ENCODE results near the gene S100A8.

S100A8 gene

DNA sequence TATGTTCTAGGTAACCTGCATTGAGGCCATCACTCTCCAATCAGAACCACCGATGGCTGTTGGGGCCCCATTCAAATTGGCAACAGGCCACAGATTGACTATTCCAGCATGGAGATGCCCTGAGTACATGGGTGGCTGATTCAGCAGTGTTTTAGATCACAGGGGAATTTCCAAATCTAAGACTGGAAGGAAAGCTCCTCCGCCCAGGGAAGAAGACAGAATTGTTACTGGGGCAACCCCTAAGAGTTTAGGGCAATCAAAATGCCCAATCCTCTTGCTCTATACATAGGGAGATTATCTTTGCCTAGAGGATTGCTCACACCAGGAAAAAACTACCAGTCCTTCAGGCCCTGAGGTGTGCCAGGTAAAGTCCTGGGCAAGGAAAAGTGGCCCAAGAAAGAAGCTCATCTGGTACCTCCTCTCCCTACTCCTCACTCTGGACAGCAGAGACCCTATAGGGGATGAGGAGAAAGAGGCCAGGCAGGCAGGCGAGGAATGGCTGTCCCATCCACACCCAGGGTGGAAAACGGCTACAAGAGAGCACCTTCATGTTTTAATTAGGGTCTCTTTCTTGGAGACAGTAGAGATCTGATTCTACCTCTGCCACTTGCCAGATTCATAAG lies 5.8 kb downstream of the S100A8 start:
- no peak for DNase-seq
- Histone ChIP-seq H3K27ac (no peak overlapping the region), H3K27me3 (replicated peaks) (no peaks in the 10 kb centered on the region), H3K36me3 (replicated peaks) (no peaks in the 10 kb centered on the region), H3K4me3 (ENCODE audit: low read depth, low read length) (no peak overlapping the region)
- TF ChIP-seq, protein P1, sequence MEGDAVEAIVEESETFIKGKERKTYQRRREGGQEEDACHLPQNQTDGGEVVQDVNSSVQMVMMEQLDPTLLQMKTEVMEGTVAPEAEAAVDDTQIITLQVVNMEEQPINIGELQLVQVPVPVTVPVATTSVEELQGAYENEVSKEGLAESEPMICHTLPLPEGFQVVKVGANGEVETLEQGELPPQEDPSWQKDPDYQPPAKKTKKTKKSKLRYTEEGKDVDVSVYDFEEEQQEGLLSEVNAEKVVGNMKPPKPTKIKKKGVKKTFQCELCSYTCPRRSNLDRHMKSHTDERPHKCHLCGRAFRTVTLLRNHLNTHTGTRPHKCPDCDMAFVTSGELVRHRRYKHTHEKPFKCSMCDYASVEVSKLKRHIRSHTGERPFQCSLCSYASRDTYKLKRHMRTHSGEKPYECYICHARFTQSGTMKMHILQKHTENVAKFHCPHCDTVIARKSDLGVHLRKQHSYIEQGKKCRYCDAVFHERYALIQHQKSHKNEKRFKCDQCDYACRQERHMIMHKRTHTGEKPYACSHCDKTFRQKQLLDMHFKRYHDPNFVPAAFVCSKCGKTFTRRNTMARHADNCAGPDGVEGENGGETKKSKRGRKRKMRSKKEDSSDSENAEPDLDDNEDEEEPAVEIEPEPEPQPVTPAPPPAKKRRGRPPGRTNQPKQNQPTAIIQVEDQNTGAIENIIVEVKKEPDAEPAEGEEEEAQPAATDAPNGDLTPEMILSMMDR (IDR thresholded peaks at IDR 0.05; ENCODE audit: low read depth, low read length, missing control alignments): no peak
- in situ Hi-C loops (cut with HindIII; ENCODE audit: low pct_ligation_motif_present, low sequenced_read_pairs): no loop called here

DNA sequence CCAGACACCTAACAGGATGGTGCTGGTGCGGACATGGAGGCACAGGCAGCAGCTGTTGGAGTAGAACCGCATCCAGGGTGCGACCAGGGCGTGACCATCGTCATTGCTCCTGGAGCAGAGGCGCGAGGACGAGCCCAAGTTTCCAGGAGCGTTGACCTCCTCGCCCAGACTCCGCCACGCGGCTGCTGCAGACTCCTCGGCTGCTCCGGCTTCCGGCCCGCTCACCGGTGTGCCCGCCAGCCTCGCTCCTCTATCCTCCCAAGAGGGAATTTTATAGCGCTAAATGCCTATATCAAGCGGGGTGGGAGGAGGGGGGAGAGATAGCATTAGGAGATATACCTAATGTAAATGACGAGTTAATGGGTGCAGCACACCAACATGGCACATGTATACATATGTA lies 10.2 kb downstream of the S100A8 start:
- no peaks in the 10 kb centered on the region for H3K27me3 ChIP-seq (replicated peaks)
- no peak overlapping the region for H3K4me3 ChIP-seq (ENCODE audit: low read depth, low read length)
- TF ChIP-seq, protein P1 (IDR thresholded peaks at IDR 0.05; ENCODE audit: low read depth, low read length, missing control alignments): no peak
- no peak for DNase-seq
- no peak overlapping the region for H3K27ac ChIP-seq
- in situ Hi-C loops (cut with HindIII; ENCODE audit: low pct_ligation_motif_present, low sequenced_read_pairs): no loop called here
- H3K36me3 ChIP-seq (replicated peaks): no peaks in the 10 kb centered on the region

DNA sequence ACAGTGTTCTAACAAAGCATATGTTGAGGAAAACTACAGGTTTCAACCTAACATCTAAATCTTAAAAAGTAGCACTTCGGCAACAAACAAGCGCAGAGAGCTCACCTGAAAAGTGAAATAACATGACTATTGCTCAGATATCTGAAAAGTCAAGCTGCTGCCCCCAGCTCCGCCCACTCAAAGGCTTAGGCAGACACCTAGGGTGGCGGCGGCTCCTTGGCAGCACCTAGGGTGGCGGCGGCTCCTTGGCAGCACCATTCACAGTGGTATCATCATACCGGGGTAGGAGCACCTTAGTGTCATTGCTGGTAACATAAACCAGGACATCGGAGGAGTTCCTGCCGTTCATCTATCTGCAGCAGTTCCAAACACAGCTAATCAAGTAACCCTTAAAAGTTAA lies 11.3 kb downstream of the S100A8 start:
- Histone ChIP-seq H3K27me3 (replicated peaks) (no peaks in the 10 kb centered on the region), H3K36me3 (replicated peaks) (no peaks in the 10 kb centered on the region), H3K27ac (no peak overlapping the region), H3K4me3 (ENCODE audit: low read depth, low read length) (no peak overlapping the region)
- in situ Hi-C loops (cut with HindIII; ENCODE audit: low pct_ligation_motif_present, low sequenced_read_pairs): no loop called here
- TF ChIP-seq, protein P1 (IDR thresholded peaks at IDR 0.05; ENCODE audit: low read depth, low read length, missing control alignments): no peak
- no peak for DNase-seq

DNA sequence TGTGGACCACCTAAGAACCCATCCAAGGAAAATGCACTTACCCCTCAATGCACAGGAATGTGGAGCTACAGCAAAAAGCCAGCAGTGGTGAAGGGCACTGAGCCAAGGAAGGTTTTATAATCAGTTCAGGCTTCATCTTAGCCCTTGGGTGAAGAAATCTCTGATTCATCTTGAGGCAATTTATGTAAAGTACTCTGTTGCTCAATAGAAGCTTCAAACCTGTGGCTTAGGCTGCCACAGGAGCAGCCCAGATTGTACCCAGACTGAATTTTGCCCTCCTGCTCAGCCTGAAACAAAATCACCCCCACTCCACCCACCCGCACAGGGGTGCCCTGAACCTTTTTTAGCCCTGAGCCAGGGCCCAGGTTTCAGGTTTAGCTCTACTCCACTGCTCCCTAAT lies 15.4 kb downstream of the S100A8 start, which contains the start of gene S100A12:
Gene S100A12, minus strand, starts transcription at position 111 of the 400 bp plus-strand sequence. CDS start 1,029 bp downstream, outside the sequence.
- no peak within 1 kb of the TSS for H3K27ac ChIP-seq
- TF ChIP-seq, protein P1 (IDR thresholded peaks at IDR 0.05; ENCODE audit: low read depth, low read length, missing control alignments): no peak
- H3K4me3 ChIP-seq (ENCODE audit: low read depth, low read length): no peak within 1 kb of the TSS
- no peaks in the 10 kb centered on the region for H3K36me3 ChIP-seq (replicated peaks)
- no peaks in the 10 kb centered on the region for H3K27me3 ChIP-seq (replicated peaks)
- DNase-seq: peak; percentile 35
- in situ Hi-C loops (cut with HindIII; ENCODE audit: low pct_ligation_motif_present, low sequenced_read_pairs): no loop called here

DNA sequence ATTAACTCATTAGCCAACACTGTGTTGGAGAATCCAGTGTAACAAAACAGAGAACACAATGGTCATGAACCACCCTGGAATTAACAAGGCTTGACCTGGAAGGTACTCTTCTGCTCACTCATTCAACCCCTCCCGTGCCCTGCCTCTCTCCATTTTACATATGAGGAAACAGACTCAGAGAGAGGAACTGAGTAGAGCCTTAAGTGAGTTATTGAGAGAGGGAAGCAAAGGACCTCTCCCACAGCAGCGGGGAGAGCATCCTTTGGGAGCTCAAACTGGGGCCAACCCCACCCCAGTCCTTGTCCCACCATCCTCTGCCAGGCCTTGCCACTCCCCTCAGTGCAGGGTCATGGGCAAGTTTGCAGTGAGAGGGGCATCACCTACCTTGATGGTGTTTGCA lies 16.8 kb downstream of the S100A8 start:
- no peak overlapping the region for H3K27ac ChIP-seq
- in situ Hi-C loops (cut with HindIII; ENCODE audit: low pct_ligation_motif_present, low sequenced_read_pairs): loop anchor here (25.0 kb wide), 1 partner anchor 113 kb away; no protein-coding TSS in a partner anchor
- TF ChIP-seq, protein P1 (IDR thresholded peaks at IDR 0.05; ENCODE audit: low read depth, low read length, missing control alignments): no peak
- H3K27me3 ChIP-seq (replicated peaks): no peaks in the 10 kb centered on the region
- H3K4me3 ChIP-seq (ENCODE audit: low read depth, low read length): no peak overlapping the region
- DNase-seq: no peak
- no peaks in the 10 kb centered on the region for H3K36me3 ChIP-seq (replicated peaks)

DNA sequence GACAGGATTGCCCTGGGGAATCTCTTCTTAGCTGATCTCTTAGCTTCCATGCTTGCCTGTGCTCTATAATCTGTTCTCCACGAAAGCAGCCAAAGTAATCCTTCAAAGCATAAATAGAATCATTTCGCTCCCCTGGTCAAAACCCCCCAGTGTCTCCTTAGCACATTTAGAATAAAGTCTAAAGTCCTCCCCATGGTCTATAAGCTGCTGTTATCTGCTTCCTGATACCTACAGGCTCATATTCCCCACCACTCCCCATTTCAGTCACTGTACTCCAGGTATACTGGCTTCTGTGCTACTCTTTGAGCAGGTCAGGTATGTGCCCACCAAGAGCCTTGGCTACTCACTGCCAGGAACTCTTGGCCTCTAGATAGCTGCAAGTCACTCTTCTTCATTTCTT lies 18.3 kb downstream of the S100A8 start:
- H3K4me3 ChIP-seq (ENCODE audit: low read depth, low read length): no peak overlapping the region
- in situ Hi-C loops (cut with HindIII; ENCODE audit: low pct_ligation_motif_present, low sequenced_read_pairs): loop anchor here (25.0 kb wide), 1 partner anchor 115 kb away; no protein-coding TSS in a partner anchor
- TF ChIP-seq, protein P1 (IDR thresholded peaks at IDR 0.05; ENCODE audit: low read depth, low read length, missing control alignments): no peak
- DNase-seq: no peak
- no peak overlapping the region for H3K27ac ChIP-seq
- no peaks in the 10 kb centered on the region for H3K27me3 ChIP-seq (replicated peaks)
- H3K36me3 ChIP-seq (replicated peaks): no peaks in the 10 kb centered on the region
